Tibial nerve (tissue), 4 donors: ENCODE measurements around the gene SEC11C.

Experiments used
- CTCF ChIP-seq, 5 experiments: fragments of 200-600 bp in 3 of 5; fragments of 450-650 bp in 2 of 5; sonication (generic) in 3 of 5; IDR thresholded peaks; one replicate each; pipeline ENCODE4 v1.5.1; 2016 to 2019; ENCODE audit warnings: antibody characterized with exemption in 5 of 5, mild to moderate bottlenecking in 3 of 5, moderate library complexity in 2 of 5
- EP300 ChIP-seq, 2 donors: sonication (generic); formaldehyde crosslinking; IDR thresholded peaks; one replicate each; pipeline ENCODE4 v1.6.1; 2017; ENCODE audit warnings: antibody characterized with exemption in 2 of 2, mild to moderate bottlenecking in 1 of 2
- POLR2A ChIP-seq, 2 donors: fragments of 450-650 bp; IDR thresholded peaks; one replicate each; pipeline ENCODE4 v1.6.1; 2017; ENCODE audit warnings: antibody characterized with exemption in 2 of 2, mild to moderate bottlenecking in 2 of 2, moderate library complexity in 2 of 2

GRCh38 chr18:59149007-59149406 is 9.3 kb downstream of the SEC11C start:
- TF ChIP-seq CTCF (IDR thresholded peaks at IDR 0.05) (no peak), POLR2A (IDR thresholded peaks at IDR 0.05) (no peak), EP300 (IDR thresholded peaks at IDR 0.05) (no peak)
